HL-60 (cell line): ENCODE data around the gene KCTD14.

Experiments used
- CTCF ChIP-seq: IDR thresholded peaks from one replicate; pipeline ENCODE4 v1.5.1; 2011; ENCODE audit warnings: low read length, control low read depth, inconsistent platforms; ENCODE audit not compliant: insufficient read depth
- POLR2AphosphoS5 ChIP-seq: IDR thresholded peaks from 2 replicates; pipeline ENCODE4 v1.6.1; 2012; ENCODE audit warnings: low read depth

- no peak for TF ChIP-seq POLR2AphosphoS5
- no peak for TF ChIP-seq CTCF
These were observed 10.0 kb upstream of the KCTD14 start for GRCh38 chr11:78033040-78033439.
